ENCODE data around the gene EPS15.

EPS15 gene

GRCh38 chr1:51425273-51425672, 93.8 kb downstream of the EPS15 start:
- no peak for TF ChIP-seq ZNF8 (CRISPR knock-in tag; IDR thresholded peaks at IDR 0.05)
- TF ChIP-seq ISL1 (CRISPR knock-in tag; IDR thresholded peaks at IDR 0.05), result no peak
- TF ChIP-seq CSRNP3 (CRISPR knock-in tag; IDR thresholded peaks at IDR 0.05), result no peak
- TF ChIP-seq ESRRG (CRISPR knock-in tag; IDR thresholded peaks at IDR 0.05), result no peak
- no peak for TF ChIP-seq CREB5 (CRISPR knock-in tag; IDR thresholded peaks at IDR 0.05; ENCODE audit: low read depth)
- TF ChIP-seq SNAI2 (CRISPR knock-in tag; IDR thresholded peaks at IDR 0.05), result no peak
- TF ChIP-seq ZC3H10 (CRISPR knock-in tag; IDR thresholded peaks at IDR 0.05), result no peak
- no peak for TF ChIP-seq PATZ1 (CRISPR knock-in tag; IDR thresholded peaks at IDR 0.05; ENCODE audit: borderline replicate concordance)
- TF ChIP-seq CSDC2 (CRISPR knock-in tag; IDR thresholded peaks at IDR 0.05), result no peak
- TF ChIP-seq PPARA (CRISPR knock-in tag; IDR thresholded peaks at IDR 0.05; ENCODE audit: borderline replicate concordance), result no peak
- no peak for TF ChIP-seq ARNTL (CRISPR knock-in tag; IDR thresholded peaks at IDR 0.05; ENCODE audit: borderline replicate concordance, low read depth)
- no peak for TF ChIP-seq ZNF565 (CRISPR knock-in tag; conservative IDR thresholded peaks at IDR 0.05; ENCODE audit: low read depth)
- TF ChIP-seq TOX (CRISPR knock-in tag; IDR thresholded peaks at IDR 0.05; ENCODE audit: borderline replicate concordance), result no peak
- no peak for TF ChIP-seq TSHZ2 (CRISPR knock-in tag; IDR thresholded peaks at IDR 0.05)
- no peak for TF ChIP-seq ZNF70 (CRISPR knock-in tag; IDR thresholded peaks at IDR 0.05)
- no peak for TF ChIP-seq GLIS3 (CRISPR knock-in tag; IDR thresholded peaks at IDR 0.05)
- TF ChIP-seq POU6F1 (CRISPR knock-in tag; IDR thresholded peaks at IDR 0.05; ENCODE audit: borderline replicate concordance, low read depth), result no peak
- ATAC-seq, result no peak

GRCh38 chr1:51423073-51423821, 95.8 kb downstream of the EPS15 start:
- no peak for TF ChIP-seq TOX (CRISPR knock-in tag; IDR thresholded peaks at IDR 0.05; ENCODE audit: borderline replicate concordance)
- no peak for TF ChIP-seq PPARA (CRISPR knock-in tag; IDR thresholded peaks at IDR 0.05; ENCODE audit: borderline replicate concordance)
- TF ChIP-seq ARNTL (CRISPR knock-in tag; IDR thresholded peaks at IDR 0.05; ENCODE audit: borderline replicate concordance, low read depth), result no peak
- TF ChIP-seq ZFP3 (CRISPR knock-in tag; IDR thresholded peaks at IDR 0.05), result no peak
- no peak for TF ChIP-seq POU6F1 (CRISPR knock-in tag; IDR thresholded peaks at IDR 0.05; ENCODE audit: borderline replicate concordance, low read depth)
- no peak for TF ChIP-seq ZNF8 (CRISPR knock-in tag; IDR thresholded peaks at IDR 0.05)
- TF ChIP-seq TSHZ2 (CRISPR knock-in tag; IDR thresholded peaks at IDR 0.05), result no peak

More at GRCh38 chr1:51423073-51423821, 95.8 kb downstream of the EPS15 start:
- peak; percentile 39; the same call in 1 of the 3 replicates for ATAC-seq
